Psoas muscle (tissue), 8 donors: ENCODE measurements around the gene POU2AF3. TPM values are rescaled to one million over a fixed set of nuclear protein-coding genes. Genes with fewer than 3 reads are reported as not detected.

Experiments used
- ATAC-seq, 4 donors: fragments of 200-7000 bp; cut with Tn5 transposase; one replicate each; pipeline ENCODE4 v1.9.1; 2020; ENCODE audit warnings: moderate library complexity in 3 of 4, mild to moderate bottlenecking in 2 of 4
- DNase-seq, 2 donors: peaks; one replicate each; pipeline ENCODE4 v3.0.0-alpha.2; 2020
- H3K27ac ChIP-seq: fragments of 200-600 bp; one replicate; pipeline ENCODE4 v1.8.0; 2022
- H3K27me3 ChIP-seq, 3 donors: fragments of 200-600 bp in 1 of 3; one replicate each; pipeline versions ENCODE4 v1.6.1 to v1.8.0; 2013 to 2022; ENCODE audit warnings: low read length in 2 of 3, mild to moderate bottlenecking in 2 of 3, moderate library complexity in 1 of 3; ENCODE audit not compliant: insufficient read depth in 3 of 3
- H3K36me3 ChIP-seq, 2 donors: fragments of 200-600 bp in 1 of 2; one replicate each; pipeline versions ENCODE4 v1.6.1 to v1.8.0; 2013 to 2022; ENCODE audit warnings: low read depth in 1 of 2, mild to moderate bottlenecking in 1 of 2, moderate library complexity in 1 of 2; ENCODE audit not compliant: insufficient read depth in 1 of 2
- H3K4me1 ChIP-seq: fragments of 200-600 bp; one replicate; pipeline ENCODE4 v1.8.0; 2022
- H3K4me3 ChIP-seq: fragments of 200-600 bp; one replicate; pipeline ENCODE4 v1.8.0; 2022; ENCODE audit warnings: mild to moderate bottlenecking
- H3K9me3 ChIP-seq: fragments of 200-600 bp; one replicate; pipeline ENCODE4 v1.8.0; 2022
- WGBS, 3 donors: extraction: QIAGEN DNeasy Blood & Tissue Kit; methylation state at CpG; one replicate each; pipeline versions ENCODE4 v1.1.6 to v1.1.7; 2013; 5-methylcytosine and 5-hydroxymethylcytosine counted together
- intact Hi-C, 2 donors: fragments of 100-400 bp; cut with DNase I; formaldehyde crosslinking; loops; one replicate each; pipeline versions ENCODE4 v1.11.0 to v1.14.2; 2022
- polyA plus RNA-seq, 3 donors: library from polyadenylated mRNA; stranded (reverse); fragments of 200-250 nt; gene quantifications; one replicate each; pipeline ENCODE4 v1.2.3, GENCODE V29; 2013
- total RNA-seq, 4 donors: library from RNA; stranded (reverse); fragmentation: NEBNext Ultra II Directional in 2 of 4; extraction: Animal tissue kit (Norgen Biotek cat#: 25700) in 2 of 4; gene quantifications; one replicate each; pipeline versions ENCODE4 v1.2.1 to v1.2.4, GENCODE V29; 2021 to 2023
- TF ChIP-seq, protein P1 (sequence below): fragments of 200-600 bp; IDR thresholded peaks from one replicate; pipeline ENCODE4 v1.8.0; 2022; ENCODE audit warnings: antibody characterized with exemption
- donor health status: healthy with polysubstance abuse.
- donor health status: DM: no; HTN: no; CAD: no; lungs with moderate emphysema.
- donor health status: Bipolar disorder and iron deficiency.
- donor health status: healthy.
- donor health status: DM: yes; HTN: yes; CAD: no.
- donor health status: DM: no; HTN: no; CAD: no.
- donor health status: DM: no; HTN: no; CAD: no.
- donor health status: DM: yes; HTN: yes; CAD: no.

The POU2AF3 gene
- total and polyA plus RNA-seq, 7 donors = 0.21 to 0.69 (median 0.50) TPM; not detected in 1

DNA sequence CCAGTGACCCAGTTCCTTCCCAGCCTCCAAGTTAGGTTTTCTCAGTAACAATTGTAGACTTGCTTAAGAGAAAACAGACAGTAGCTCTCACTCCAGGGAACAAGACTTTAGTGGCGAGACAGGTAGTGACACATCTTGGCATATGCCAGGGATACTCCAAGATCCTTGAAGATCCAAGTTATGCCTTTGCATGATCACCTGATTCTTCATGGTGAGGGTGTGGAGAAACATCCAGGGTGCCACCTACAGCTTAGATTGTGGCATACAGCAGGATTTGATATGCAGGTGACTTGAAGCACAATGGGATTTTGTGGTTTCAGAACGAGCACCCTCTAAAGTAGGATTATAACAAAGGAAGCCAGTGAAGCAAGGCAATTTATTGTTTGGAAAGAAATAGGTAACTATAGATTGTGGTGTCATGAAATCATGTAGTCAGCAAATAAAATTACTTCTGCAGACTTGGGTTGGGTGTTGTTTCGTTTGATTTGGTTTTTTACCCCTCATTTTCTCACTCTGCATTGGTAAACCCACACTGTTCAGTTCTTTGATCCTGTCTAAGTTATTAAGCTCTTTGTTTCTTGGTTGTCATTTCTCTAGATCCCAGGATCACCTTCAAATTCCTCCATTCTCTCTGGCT lies 9.2 kb downstream of the POU2AF3 start:
- intact Hi-C loops = no loop called here
- ATAC-seq = no peak

DNA sequence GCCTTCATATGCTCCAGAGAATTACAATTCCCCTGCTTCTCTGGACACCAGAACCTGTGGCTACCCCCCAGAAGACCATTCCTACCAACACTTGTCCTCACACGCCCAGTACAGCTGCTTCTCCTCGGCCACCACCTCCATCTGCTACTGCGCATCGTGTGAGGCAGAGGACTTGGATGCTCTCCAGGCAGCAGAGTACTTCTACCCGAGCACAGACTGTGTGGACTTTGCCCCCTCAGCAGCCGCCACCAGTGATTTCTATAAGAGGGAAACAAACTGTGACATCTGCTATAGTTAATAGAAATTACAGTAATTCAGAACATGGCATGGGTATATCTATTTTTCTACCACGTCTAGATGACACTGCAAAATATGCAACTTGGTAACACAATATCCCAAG lies 9.8 kb downstream of the POU2AF3 start:
- TF ChIP-seq, protein P1, sequence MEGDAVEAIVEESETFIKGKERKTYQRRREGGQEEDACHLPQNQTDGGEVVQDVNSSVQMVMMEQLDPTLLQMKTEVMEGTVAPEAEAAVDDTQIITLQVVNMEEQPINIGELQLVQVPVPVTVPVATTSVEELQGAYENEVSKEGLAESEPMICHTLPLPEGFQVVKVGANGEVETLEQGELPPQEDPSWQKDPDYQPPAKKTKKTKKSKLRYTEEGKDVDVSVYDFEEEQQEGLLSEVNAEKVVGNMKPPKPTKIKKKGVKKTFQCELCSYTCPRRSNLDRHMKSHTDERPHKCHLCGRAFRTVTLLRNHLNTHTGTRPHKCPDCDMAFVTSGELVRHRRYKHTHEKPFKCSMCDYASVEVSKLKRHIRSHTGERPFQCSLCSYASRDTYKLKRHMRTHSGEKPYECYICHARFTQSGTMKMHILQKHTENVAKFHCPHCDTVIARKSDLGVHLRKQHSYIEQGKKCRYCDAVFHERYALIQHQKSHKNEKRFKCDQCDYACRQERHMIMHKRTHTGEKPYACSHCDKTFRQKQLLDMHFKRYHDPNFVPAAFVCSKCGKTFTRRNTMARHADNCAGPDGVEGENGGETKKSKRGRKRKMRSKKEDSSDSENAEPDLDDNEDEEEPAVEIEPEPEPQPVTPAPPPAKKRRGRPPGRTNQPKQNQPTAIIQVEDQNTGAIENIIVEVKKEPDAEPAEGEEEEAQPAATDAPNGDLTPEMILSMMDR = no peak
- Histone ChIP-seq H3K27ac (no peak overlapping the region), H3K27me3 (no peaks in the 10 kb centered on the region), H3K4me1 (no peaks in the 10 kb centered on the region), H3K36me3 (no peaks in the 10 kb centered on the region), H3K9me3 (no peaks in the 10 kb centered on the region), H3K4me3 (no peak overlapping the region)
- peak in 1 of 2 donors; percentile 48 for DNase-seq
- intact Hi-C loops = no loop called here
- peak in 3 of 4 donors; percentile 42 to 69 (median 62) for ATAC-seq
- WGBS, 3 donors = 32 to 54% (median 34%) methylated on average over 7 of the region's 7 CpGs

More for the DNA sequence above, 9.2 kb downstream of the POU2AF3 start:
- no peak overlapping the region for H3K4me3 ChIP-seq
- no peaks in the 10 kb centered on the region for H3K4me1 ChIP-seq
- no peaks in the 10 kb centered on the region for H3K27me3 ChIP-seq
- no peak overlapping the region for H3K27ac ChIP-seq
- no peaks in the 10 kb centered on the region for H3K36me3 ChIP-seq
- H3K9me3 ChIP-seq = no peaks in the 10 kb centered on the region
- TF ChIP-seq, protein P1 = no peak
- 79 to 92% (median 87%) methylated on average over 3 of the region's 3 CpGs for WGBS, 3 donors
- no peak for DNase-seq

DNA sequence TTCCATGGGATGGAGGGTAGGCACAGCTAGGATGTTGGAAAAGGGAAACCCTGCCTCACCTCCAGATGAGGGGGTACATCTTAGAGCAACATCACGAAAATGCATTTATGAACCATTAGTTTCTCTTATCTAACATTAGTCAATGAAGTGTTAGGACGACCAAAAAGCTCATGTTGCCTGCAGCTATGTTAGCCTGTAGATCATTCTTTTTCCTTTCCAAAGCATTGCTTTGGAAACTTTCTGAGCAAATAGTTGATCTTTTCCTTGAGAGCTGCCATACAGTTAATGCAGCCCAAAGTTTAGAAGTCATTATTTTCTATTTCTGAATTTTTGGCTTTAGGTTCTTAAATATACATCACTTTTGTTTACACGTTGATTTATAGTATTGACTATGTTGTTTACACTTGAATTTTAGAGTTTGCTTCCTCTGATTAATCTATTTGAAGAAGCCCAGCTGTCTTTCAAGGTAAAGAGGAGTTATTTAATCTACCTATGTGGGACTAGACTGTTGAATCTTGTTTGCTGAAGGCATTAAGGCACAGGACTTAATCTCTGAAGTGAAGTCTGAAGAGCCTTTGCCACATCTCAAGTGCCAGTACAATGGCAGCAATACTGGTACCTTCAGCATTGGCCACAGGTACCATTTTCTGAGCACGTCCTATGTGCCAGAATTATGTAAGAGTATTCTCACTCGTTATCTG lies 11.0 kb downstream of the POU2AF3 start:
- Histone ChIP-seq H3K27ac (no peak overlapping the region), H3K36me3 (no peaks in the 10 kb centered on the region), H3K27me3 (no peaks in the 10 kb centered on the region), H3K4me1 (no peaks in the 10 kb centered on the region), H3K9me3 (no peaks in the 10 kb centered on the region), H3K4me3 (no peak overlapping the region)
- intact Hi-C loops = no loop called here
- ATAC-seq = no peak
- 87 to 88% (median 87%) methylated on average over 5 of the region's 5 CpGs for WGBS, 3 donors
- no peak for DNase-seq
- TF ChIP-seq, protein P1 = no peak

DNA sequence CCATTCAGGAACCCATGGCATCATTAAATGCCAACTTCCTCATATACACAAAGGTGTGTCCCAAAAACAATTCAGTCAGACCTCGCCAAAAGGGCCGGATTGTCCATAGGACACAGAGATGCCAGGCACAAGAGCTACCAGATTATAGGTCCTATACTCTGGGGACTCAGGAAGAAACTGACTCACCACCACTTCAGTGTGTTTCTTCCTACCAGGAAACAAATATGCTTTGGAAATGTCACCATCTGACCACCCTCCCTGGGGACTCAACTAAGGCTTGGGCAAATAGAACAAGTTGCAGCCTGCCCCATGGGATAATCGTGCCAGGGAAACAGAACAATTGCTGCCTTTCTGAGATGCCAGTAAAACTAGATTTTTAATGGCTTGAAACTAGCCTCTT lies 11.7 kb downstream of the POU2AF3 start:
- WGBS, 3 donors = 56 to 65% (median 62%) methylated on average over 3 of the region's 3 CpGs
- H3K4me1 ChIP-seq = no peaks in the 10 kb centered on the region

More for the DNA sequence above, 11.7 kb downstream of the POU2AF3 start:
- Histone ChIP-seq H3K27ac (no peak overlapping the region), H3K9me3 (no peaks in the 10 kb centered on the region), H3K4me3 (no peak overlapping the region), H3K27me3 (no peaks in the 10 kb centered on the region), H3K36me3 (no peaks in the 10 kb centered on the region)
- intact Hi-C loops = no loop called here
- DNase-seq (no peak), ATAC-seq (no peak)
- TF ChIP-seq, protein P1 = no peak
